Stimulated activated naive CD8-positive, alpha-beta T cell treated with anti-CD3 and anti-CD28 coated beads, Interleukin-15, amount 100 ng/mL, for 72 hours (primary cell): ENCODE results near the gene DNAJB6.

ENCODE experiments used
- ATAC-seq: fragments of 150-1000 bp; cut with Tn5 transposase; 2 replicates; pipeline ENCODE4 v1.10.0; 2021; ENCODE audit warnings: mild to moderate bottlenecking, moderate library complexity
- DNase-seq, 2 donors: peaks; one replicate each; pipeline ENCODE4 v3.0.0; 2021 to 2022
- H3K27ac Mint-ChIP-seq, 2 donors: one replicate each; pipeline ENCODE4 v1.8.0; 2022; ENCODE audit warnings: mild to moderate bottlenecking in 2 of 2, mixed read lengths in 2 of 2, moderate library complexity in 2 of 2
- H3K27me3 Mint-ChIP-seq: one replicate; pipeline ENCODE4 v1.8.0; 2022; ENCODE audit warnings: mixed read lengths
- H3K4me1 Mint-ChIP-seq: one replicate; pipeline ENCODE4 v1.8.0; 2022; ENCODE audit warnings: mild to moderate bottlenecking, mixed read lengths
- H3K4me3 Mint-ChIP-seq, 2 donors: one replicate each; pipeline ENCODE4 v1.8.0; 2022; ENCODE audit warnings: mild to moderate bottlenecking in 2 of 2, mixed read lengths in 2 of 2, moderate library complexity in 1 of 2
- H3K9me3 Mint-ChIP-seq, 2 donors: one replicate each; pipeline ENCODE4 v1.8.0; 2022; ENCODE audit warnings: mixed read lengths in 2 of 2

DNAJB6 gene

GRCh38 chr7:157394246-157395191 lies 57.7 kb downstream of the DNAJB6 start:
- Mint-ChIP-seq H3K4me1 (peaks cover 26% of the 10 kb centered on the region), H3K4me3 (no peak overlapping the region), H3K27me3 (no peaks in the 10 kb centered on the region), H3K27ac (no peak overlapping the region), H3K9me3 (no peaks in the 10 kb centered on the region)
- ATAC-seq (no peak), DNase-seq (no peak)

- H3K4me3 Mint-ChIP-seq: no peak overlapping the region
- no peaks in the 10 kb centered on the region for H3K9me3 Mint-ChIP-seq
- no peak for ATAC-seq
- DNase-seq: no peak
- peak overlapping the region in 1 of 2 donors; percentile 86 for H3K27ac Mint-ChIP-seq
- H3K4me1 Mint-ChIP-seq: peaks cover 21% of the 10 kb centered on the region
- H3K27me3 Mint-ChIP-seq: no peaks in the 10 kb centered on the region
Measured at GRCh38 chr7:157395206-157395605, 58.4 kb downstream of the DNAJB6 start.

- peak; percentile 38 for ATAC-seq
- no peaks in the 10 kb centered on the region for H3K9me3 Mint-ChIP-seq
- peak overlapping the region in 1 of 2 donors; percentile 6 for H3K27ac Mint-ChIP-seq
- no peaks in the 10 kb centered on the region for H3K27me3 Mint-ChIP-seq
- no peak for DNase-seq
- peaks cover 22% of the 10 kb centered on the region for H3K4me1 Mint-ChIP-seq
- no peak overlapping the region for H3K4me3 Mint-ChIP-seq
Measured at GRCh38 chr7:157396316-157397035, 59.7 kb downstream of the DNAJB6 start.

- H3K4me3 Mint-ChIP-seq: no peak overlapping the region
- ATAC-seq (no peak), DNase-seq (no peak)
- H3K27me3 Mint-ChIP-seq: no peaks in the 10 kb centered on the region
- peaks cover 27% of the 10 kb centered on the region for H3K4me1 Mint-ChIP-seq
- H3K27ac Mint-ChIP-seq: peak overlapping the region; percentile 34 to 37
- H3K9me3 Mint-ChIP-seq: no peaks in the 10 kb centered on the region
Measured at GRCh38 chr7:157397036-157397720, 60.4 kb downstream of the DNAJB6 start.

- peak; percentile 39 for ATAC-seq
- Mint-ChIP-seq H3K27me3 (no peaks in the 10 kb centered on the region), H3K4me1 (peaks cover 28% of the 10 kb centered on the region), H3K9me3 (no peaks in the 10 kb centered on the region), H3K4me3 (no peak overlapping the region), H3K27ac (no peak overlapping the region)
- no peak for DNase-seq
Measured at GRCh38 chr7:157397731-157398691, 61.2 kb downstream of the DNAJB6 start.

GRCh38 chr7:157399086-157399687 lies 62.4 kb downstream of the DNAJB6 start:
- Mint-ChIP-seq H3K4me3 (no peak overlapping the region), H3K4me1 (peaks cover 30% of the 10 kb centered on the region), H3K27me3 (no peaks in the 10 kb centered on the region), H3K27ac (peak overlapping the region; percentile 28 to 61), H3K9me3 (no peaks in the 10 kb centered on the region)
- ATAC-seq (no peak), DNase-seq (no peak)

GRCh38 chr7:157400171-157400860 lies 63.5 kb downstream of the DNAJB6 start:
- H3K9me3 Mint-ChIP-seq: no peaks in the 10 kb centered on the region
- H3K27me3 Mint-ChIP-seq: no peaks in the 10 kb centered on the region
- H3K4me3 Mint-ChIP-seq: no peak overlapping the region
- no peak for DNase-seq
- H3K27ac Mint-ChIP-seq: peak overlapping the region in 1 of 2 donors; percentile 93
- peaks cover 41% of the 10 kb centered on the region for H3K4me1 Mint-ChIP-seq
- ATAC-seq: no peak

- H3K4me3 Mint-ChIP-seq: no peak overlapping the region
- ATAC-seq (no peak), DNase-seq (no peak)
- H3K27ac Mint-ChIP-seq: peak overlapping the region in 1 of 2 donors; percentile 33
- H3K4me1 Mint-ChIP-seq: peaks cover 43% of the 10 kb centered on the region
- H3K9me3 Mint-ChIP-seq: no peaks in the 10 kb centered on the region
- H3K27me3 Mint-ChIP-seq: no peaks in the 10 kb centered on the region
Measured at GRCh38 chr7:157401567-157402387, 65.0 kb downstream of the DNAJB6 start.

- ATAC-seq (no peak), DNase-seq (no peak)
- no peaks in the 10 kb centered on the region for H3K27me3 Mint-ChIP-seq
- no peaks in the 10 kb centered on the region for H3K9me3 Mint-ChIP-seq
- peaks cover 41% of the 10 kb centered on the region for H3K4me1 Mint-ChIP-seq
- H3K27ac Mint-ChIP-seq: no peak overlapping the region
- no peak overlapping the region for H3K4me3 Mint-ChIP-seq
Measured at GRCh38 chr7:157402388-157402703, 65.5 kb downstream of the DNAJB6 start.

GRCh38 chr7:157402911-157403534 lies 66.2 kb downstream of the DNAJB6 start:
- Mint-ChIP-seq H3K9me3 (no peaks in the 10 kb centered on the region), H3K27me3 (no peaks in the 10 kb centered on the region), H3K4me1 (peaks cover 36% of the 10 kb centered on the region), H3K27ac (peak overlapping the region in 1 of 2 donors; percentile 56), H3K4me3 (no peak overlapping the region)
- no peak for ATAC-seq
- DNase-seq: no peak

GRCh38 chr7:157403646-157404401 lies 67.0 kb downstream of the DNAJB6 start:
- Mint-ChIP-seq H3K27me3 (no peaks in the 10 kb centered on the region), H3K4me1 (peaks cover 36% of the 10 kb centered on the region), H3K9me3 (no peaks in the 10 kb centered on the region), H3K4me3 (no peak overlapping the region), H3K27ac (peak overlapping the region in 1 of 2 donors; percentile 56)
- DNase-seq (no peak), ATAC-seq (no peak)

GRCh38 chr7:157404845-157405481 lies 68.2 kb downstream of the DNAJB6 start:
- no peaks in the 10 kb centered on the region for H3K9me3 Mint-ChIP-seq
- H3K27ac Mint-ChIP-seq: peak overlapping the region in 1 of 2 donors; percentile 34
- ATAC-seq: peak; percentile 21

More at GRCh38 chr7:157404845-157405481, 68.2 kb downstream of the DNAJB6 start:
- no peak overlapping the region for H3K4me3 Mint-ChIP-seq
- DNase-seq: no peak
- no peaks in the 10 kb centered on the region for H3K27me3 Mint-ChIP-seq
- peaks cover 36% of the 10 kb centered on the region for H3K4me1 Mint-ChIP-seq
